GM12878 (cell line): Measurements from ENCODE around the gene TCOF1. TPM values are rescaled to one million over a fixed set of nuclear protein-coding genes. Genes with fewer than 3 reads are reported as not detected.

ENCODE experiments used
- CREB1 ChIP-seq: IDR thresholded peaks from 2 replicates; pipeline ENCODE4 v1.6.1; 2012; ENCODE audit warnings: low read depth, mild to moderate bottlenecking, inconsistent platforms
- CTCF ChIP-seq, 3 experiments: IDR thresholded peaks in 2 of 3; conservative IDR thresholded peaks in 1 of 3; 2 replicates each; pipeline ENCODE4 v1.5.1; 2011; ENCODE audit warnings: low read depth in 3 of 3, low read length in 3 of 3, mild to moderate bottlenecking in 3 of 3, control low read depth in 2 of 3, moderate library complexity in 2 of 3, inconsistent platforms in 1 of 3, mixed read lengths in 1 of 3; ENCODE audit not compliant: control insufficient read depth in 2 of 3, insufficient read depth in 1 of 3; ENCODE audit errors: extremely low read depth in 1 of 3
- ELK1 ChIP-seq: IDR thresholded peaks from 2 replicates; pipeline ENCODE4 v1.6.1; 2012; ENCODE audit warnings: low read depth, low read length, improper control_type of control experiment
- ESRRA ChIP-seq: IDR thresholded peaks from 2 replicates; pipeline ENCODE4 v1.6.1; 2012; ENCODE audit warnings: mild to moderate bottlenecking, low read length, improper control_type of control experiment
- GABPA ChIP-seq: IDR thresholded peaks from 2 replicates; pipeline ENCODE4 v1.6.1; 2014; ENCODE audit warnings: antibody characterized with exemption, low read depth, mild to moderate bottlenecking, inconsistent platforms
- HDGF ChIP-seq: fragments of 450-650 bp; IDR thresholded peaks from 2 replicates; pipeline ENCODE4 v1.6.1; 2016; ENCODE audit warnings: antibody characterized with exemption
- HSF1 ChIP-seq: fragments of 150-350 bp; IDR thresholded peaks from 2 replicates; pipeline ENCODE4 v1.6.1; 2014; ENCODE audit warnings: mild to moderate bottlenecking, low read depth, low read length
- IKZF1 ChIP-seq: fragments of 450-650 bp; conservative IDR thresholded peaks from 2 replicates; pipeline ENCODE4 v1.6.1; 2017; ENCODE audit warnings: antibody characterized with exemption, mild to moderate bottlenecking
- KAT2A ChIP-seq: conservative IDR thresholded peaks from 2 replicates; pipeline ENCODE4 v1.6.1; 2011; ENCODE audit warnings: low read depth, low read length; ENCODE audit not compliant: control insufficient read depth
- KLF5 ChIP-seq: fragments of 450-650 bp; IDR thresholded peaks from 2 replicates; pipeline ENCODE4 v1.6.1; 2014; ENCODE audit warnings: mild to moderate bottlenecking; ENCODE audit not compliant: partially characterized antibody
- MLLT1 ChIP-seq: fragments of 450-650 bp; IDR thresholded peaks from 2 replicates; pipeline ENCODE4 v1.6.1; 2016; ENCODE audit warnings: mild to moderate bottlenecking
- RAD21 ChIP-seq: IDR thresholded peaks from 2 replicates; pipeline ENCODE4 v1.6.1; 2011; ENCODE audit warnings: mild to moderate bottlenecking, low read depth, low read length, moderate library complexity; ENCODE audit not compliant: insufficient read depth
- SREBF2 ChIP-seq: IDR thresholded peaks from 2 replicates; pipeline ENCODE4 v1.6.1; 2012; ENCODE audit warnings: mild to moderate bottlenecking, low read length
- STAT1 ChIP-seq: fragments of 450-650 bp; conservative IDR thresholded peaks from 2 replicates; pipeline ENCODE4 v1.6.1; 2014; ENCODE audit warnings: antibody characterized with exemption, mild to moderate bottlenecking
- ZBTB40 ChIP-seq: fragments of 450-650 bp; IDR thresholded peaks from 2 replicates; pipeline ENCODE4 v1.6.1; 2016; ENCODE audit warnings: mild to moderate bottlenecking, moderate library complexity, borderline replicate concordance
- polyA plus RNA-seq, 11 experiments: library from polyadenylated mRNA; depleted of rRNA in 4 of 11; unstranded in 6 of 11; stranded (reverse) in 5 of 11; fragments of >200 nt; fragmentation: Nextera tagmentation in 4 of 11; fragmentation: Illumina TruSeq in 1 of 11; extraction: Ambion mirVana in 4 of 11; extraction: Trizol in 1 of 11; gene quantifications; 1 replicate in 1 of 11; 2 replicates in 10 of 11; pipeline versions ENCODE4 v1.2.1 to v1.2.3, GENCODE V29; 2011 to 2016; ENCODE audit warnings: inconsistent platforms in 2 of 11, missing spikeins in 2 of 11, low read depth in 1 of 11
- total RNA-seq, 4 experiments: library from RNA; depleted of rRNA in 3 of 4; stranded (reverse); fragments of >200 nt in 3 of 4; fragmentation: Illumina TruSeq in 1 of 4; extraction: Trizol in 1 of 4; gene quantifications; 2 replicates each; pipeline versions ENCODE4 v1.2.1 to v1.2.3, GENCODE V29; 2013 to 2021

The TCOF1 gene
- total and polyA plus RNA-seq, 10 of the 15 experiments (the other 5 are each of a cell fraction or from before 2014, with no cell fraction given) = 8.7 to 83.9 (median 38.9) TPM

- TF ChIP-seq ZBTB40 (no peak), HDGF (no peak), KLF5 (no peak), CREB1 (no peak), HSF1 (no peak), CTCF (IDR thresholded peaks at IDR 0.05 in 2 of 3, conservative IDR thresholded peaks at IDR 0.05 in 1 of 3; ENCODE audit: control insufficient read depth in 2 of 3, extremely low read depth in 1 of 3, insufficient read depth in 1 of 3, low read depth in 3 of 3, low read length in 3 of 3) (no peak), RAD21 (no peak), STAT1 (no peak), IKZF1 (no peak), KAT2A (no peak), SREBF2 (no peak), GABPA (no peak), MLLT1 (peak; percentile 95), ELK1 (no peak), ESRRA (no peak)
These were observed 53.2 kb downstream of the TCOF1 start (continued) for GRCh38 chr5:150410524-150411244.
